Lower leg skin (tissue), 3 donors: Measurements from ENCODE around the gene PLOD1.

Experiments used
- POLR2A ChIP-seq, 2 donors: fragments of 450-650 bp; IDR thresholded peaks; one replicate each; pipeline ENCODE4 v1.6.1; 2016 to 2017; ENCODE audit warnings: antibody characterized with exemption in 2 of 2, mild to moderate bottlenecking in 1 of 2, moderate library complexity in 1 of 2
- TF ChIP-seq, protein P1 (sequence below), 3 donors: fragments of 450-650 bp; IDR thresholded peaks; one replicate each; pipeline ENCODE4 v1.5.1; 2016; ENCODE audit warnings: antibody characterized with exemption in 3 of 3, mild to moderate bottlenecking in 3 of 3, moderate library complexity in 2 of 3

DNA sequence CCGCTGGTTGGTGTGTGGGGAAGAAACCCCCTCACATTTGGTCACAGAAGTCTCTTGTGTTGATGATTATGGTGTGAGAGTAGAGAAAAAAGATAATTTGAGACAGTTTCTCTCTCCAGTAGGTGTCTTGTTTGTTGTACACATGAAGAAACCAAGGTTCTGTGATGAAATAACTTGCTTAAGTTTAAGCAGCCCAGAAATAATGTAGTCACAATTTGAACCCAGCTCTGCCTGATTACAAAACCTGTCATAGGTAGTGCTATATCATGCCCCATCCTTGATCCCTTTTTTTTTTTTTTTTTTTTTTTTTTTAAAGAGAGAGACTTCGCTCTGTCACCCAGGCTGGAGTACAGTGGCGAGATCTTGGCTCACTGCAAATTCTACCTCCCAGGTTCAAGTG lies 50.7 kb downstream of the PLOD1 start:
- TF ChIP-seq, protein P1, sequence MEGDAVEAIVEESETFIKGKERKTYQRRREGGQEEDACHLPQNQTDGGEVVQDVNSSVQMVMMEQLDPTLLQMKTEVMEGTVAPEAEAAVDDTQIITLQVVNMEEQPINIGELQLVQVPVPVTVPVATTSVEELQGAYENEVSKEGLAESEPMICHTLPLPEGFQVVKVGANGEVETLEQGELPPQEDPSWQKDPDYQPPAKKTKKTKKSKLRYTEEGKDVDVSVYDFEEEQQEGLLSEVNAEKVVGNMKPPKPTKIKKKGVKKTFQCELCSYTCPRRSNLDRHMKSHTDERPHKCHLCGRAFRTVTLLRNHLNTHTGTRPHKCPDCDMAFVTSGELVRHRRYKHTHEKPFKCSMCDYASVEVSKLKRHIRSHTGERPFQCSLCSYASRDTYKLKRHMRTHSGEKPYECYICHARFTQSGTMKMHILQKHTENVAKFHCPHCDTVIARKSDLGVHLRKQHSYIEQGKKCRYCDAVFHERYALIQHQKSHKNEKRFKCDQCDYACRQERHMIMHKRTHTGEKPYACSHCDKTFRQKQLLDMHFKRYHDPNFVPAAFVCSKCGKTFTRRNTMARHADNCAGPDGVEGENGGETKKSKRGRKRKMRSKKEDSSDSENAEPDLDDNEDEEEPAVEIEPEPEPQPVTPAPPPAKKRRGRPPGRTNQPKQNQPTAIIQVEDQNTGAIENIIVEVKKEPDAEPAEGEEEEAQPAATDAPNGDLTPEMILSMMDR (IDR thresholded peaks at IDR 0.05): no peak
- TF ChIP-seq POLR2A (IDR thresholded peaks at IDR 0.05): no peak
